Neural cell (in vitro differentiated cells): ENCODE results near the gene MYOG. TPM values are rescaled to one million over a fixed set of nuclear protein-coding genes. Genes with fewer than 3 reads are reported as not detected.

Source experiments
- H2AFZ ChIP-seq: fragments of 200-600, 300-800 bp; sonication (generic), shearing (Covaris generic); 2 replicates; pipeline ENCODE4 v1.6.0; 2014; ENCODE audit warnings: low read depth, mild to moderate bottlenecking, antibody characterized with exemption, low read length, moderate library complexity
- H3F3A ChIP-seq: fragments of 200-600 bp; shearing (Covaris generic); 2 replicates; pipeline ENCODE4 v1.6.1; 2016; ENCODE audit warnings: mild to moderate bottlenecking, moderate library complexity, mixed read lengths, antibody characterized with exemption, low read length; ENCODE audit not compliant: insufficient read depth, poor library complexity, severe bottlenecking
- H3K27ac ChIP-seq: fragments of 200-600, 300-800 bp; sonication (generic), shearing (Covaris generic); 2 replicates; pipeline ENCODE4 v1.5.1; 2014; ENCODE audit warnings: mild to moderate bottlenecking, low read length, moderate library complexity
- H3K27me3 ChIP-seq: fragments of 300-800, 200-600 bp; sonication (generic), shearing (Covaris generic); 2 replicates; pipeline ENCODE4 v1.6.0; 2014; ENCODE audit warnings: mild to moderate bottlenecking, low read depth, low read length, moderate library complexity; ENCODE audit not compliant: insufficient read depth
- H3K36me3 ChIP-seq: fragments of 300-800, 200-600 bp; sonication (generic), shearing (Covaris generic); 2 replicates; pipeline ENCODE4 v1.5.1; 2014; ENCODE audit warnings: mild to moderate bottlenecking, antibody characterized with exemption, low read length, moderate library complexity; ENCODE audit not compliant: insufficient read depth
- H3K4me2 ChIP-seq: fragments of 300-800, 200-600 bp; sonication (generic), shearing (Covaris generic); 2 replicates; pipeline ENCODE4 v1.6.0; 2014; ENCODE audit warnings: mild to moderate bottlenecking, low read length
- H3K4me3 ChIP-seq: fragments of 300-800, 200-600 bp; sonication (generic), shearing (Covaris generic); 2 replicates; pipeline ENCODE4 v1.5.1; 2014; ENCODE audit warnings: mild to moderate bottlenecking, low read length, moderate library complexity
- H3K79me2 ChIP-seq: fragments of 200-600 bp; shearing (Covaris generic); replicated peaks from 2 replicates; pipeline ENCODE4 v1.6.0; 2014; ENCODE audit warnings: mild to moderate bottlenecking, low read length, moderate library complexity; ENCODE audit not compliant: insufficient read depth
- H3K9ac ChIP-seq: fragments of 300-800, 200-600 bp; sonication (generic), shearing (Covaris generic); 2 replicates; pipeline ENCODE4 v1.6.1; 2016; ENCODE audit warnings: mild to moderate bottlenecking, low read length, mixed read lengths
- H3K9me2 ChIP-seq: fragments of 200-600 bp; shearing (Covaris generic); 2 replicates; pipeline ENCODE4 v1.6.1; 2016; ENCODE audit warnings: mild to moderate bottlenecking, low read length, mixed read lengths; ENCODE audit not compliant: insufficient read depth
- H3K9me3 ChIP-seq: fragments of 200-600, 300-800 bp; sonication (generic), shearing (Covaris generic); 2 replicates; pipeline ENCODE4 v1.6.1; 2016; ENCODE audit warnings: mild to moderate bottlenecking, mixed run types, low read length, moderate library complexity, mixed read lengths
- H4K20me1 ChIP-seq: fragments of 200-600 bp; shearing (Covaris generic); 2 replicates; pipeline ENCODE4 v1.6.1; 2016; ENCODE audit warnings: mild to moderate bottlenecking, mixed run types; ENCODE audit not compliant: insufficient read depth
- CTCF ChIP-seq: fragments of 450-650 bp; IDR thresholded peaks from 2 replicates; pipeline ENCODE4 v1.5.1; 2014; ENCODE audit warnings: antibody characterized with exemption, mild to moderate bottlenecking, moderate library complexity; ENCODE audit not compliant: poor library complexity, severe bottlenecking
- EP300 ChIP-seq: fragments of 450-650 bp; conservative IDR thresholded peaks from 2 replicates; pipeline ENCODE4 v1.6.1; 2014; ENCODE audit warnings: antibody characterized with exemption, mild to moderate bottlenecking, moderate library complexity; ENCODE audit not compliant: poor library complexity, severe bottlenecking
- EZH2 ChIP-seq: fragments of 200-600, 300-800 bp; shearing (Covaris generic), sonication (generic); IDR thresholded peaks from 2 replicates; pipeline ENCODE4 v1.6.1; 2014; ENCODE audit warnings: antibody characterized with exemption, low read length, borderline replicate concordance, mild to moderate bottlenecking; ENCODE audit not compliant: insufficient read depth, poor library complexity, severe bottlenecking
- MXI1 ChIP-seq: fragments of 450-650 bp; conservative IDR thresholded peaks from 2 replicates; pipeline ENCODE4 v1.6.1; 2014; ENCODE audit warnings: antibody characterized with exemption, mild to moderate bottlenecking; ENCODE audit not compliant: poor library complexity, severe bottlenecking
- POLR2AphosphoS5 ChIP-seq: IDR thresholded peaks from 2 replicates; pipeline ENCODE4 v1.6.1; 2012
- RAD21 ChIP-seq: fragments of 450-650 bp; conservative IDR thresholded peaks from 2 replicates; pipeline ENCODE4 v1.6.1; 2014; ENCODE audit warnings: antibody characterized with exemption, mild to moderate bottlenecking, moderate library complexity
- REST ChIP-seq: IDR thresholded peaks from 2 replicates; pipeline ENCODE4 v1.6.1; 2012; ENCODE audit warnings: borderline replicate concordance
- SMC3 ChIP-seq: fragments of 450-650 bp; conservative IDR thresholded peaks from 2 replicates; pipeline ENCODE4 v1.6.1; 2014; ENCODE audit warnings: antibody characterized with exemption, mild to moderate bottlenecking, moderate library complexity; ENCODE audit not compliant: poor library complexity
- TAF1 ChIP-seq: IDR thresholded peaks from 2 replicates; pipeline ENCODE4 v1.6.1; 2012; ENCODE audit warnings: low read depth
- polyA plus RNA-seq: library from polyadenylated mRNA; depleted of rRNA; stranded (reverse); fragments of >200 nt; gene quantifications from 2 replicates; pipeline ENCODE4 v1.2.3, GENCODE V29; 2014

MYOG gene
- polyA plus RNA-seq, 1 donor from 2014 or later: not detected

- Histone ChIP-seq H3F3A (no peaks in the 10 kb centered on the region), H3K4me3 (peak overlapping the region; percentile 74), H2AFZ (no peak overlapping the region), H3K4me2 (no peak overlapping the region), H3K9me2 (no peaks in the 10 kb centered on the region), H3K27ac (no peak overlapping the region), H3K36me3 (no peaks in the 10 kb centered on the region), H4K20me1 (no peaks in the 10 kb centered on the region), H3K9me3 (no peaks in the 10 kb centered on the region), H3K79me2 (no peaks in the 10 kb centered on the region), H3K27me3 (peaks cover 23% of the 10 kb centered on the region), H3K9ac (no peak overlapping the region)
- TF ChIP-seq REST (no peak), SMC3 (no peak), POLR2AphosphoS5 (no peak), CTCF (no peak), EP300 (no peak), MXI1 (no peak), RAD21 (no peak), TAF1 (no peak), EZH2 (no peak)
Observed at GRCh38 chr1:203129501-203130231, 43.9 kb upstream of the MYOG start.

- H3K4me3 ChIP-seq: peak overlapping the region; percentile 74
- H3K27me3 ChIP-seq: peaks cover 28% of the 10 kb centered on the region
- no peak overlapping the region for H3K27ac ChIP-seq
- H3K4me2 ChIP-seq: peak overlapping the region; percentile 56
- no peaks in the 10 kb centered on the region for H3K79me2 ChIP-seq
- no peak overlapping the region for H2AFZ ChIP-seq
- no peaks in the 10 kb centered on the region for H3K36me3 ChIP-seq
- no peaks in the 10 kb centered on the region for H3F3A ChIP-seq
- H4K20me1 ChIP-seq: no peaks in the 10 kb centered on the region
- TF ChIP-seq MXI1: no peak
- TF ChIP-seq EP300: no peak
- TF ChIP-seq POLR2AphosphoS5: no peak
- TF ChIP-seq RAD21: no peak
- TF ChIP-seq EZH2: no peak
- TF ChIP-seq SMC3: no peak
- no peak for TF ChIP-seq CTCF
- TF ChIP-seq TAF1: no peak
- TF ChIP-seq REST: no peak
- no peaks in the 10 kb centered on the region for H3K9me3 ChIP-seq
- H3K9me2 ChIP-seq: no peaks in the 10 kb centered on the region
- H3K9ac ChIP-seq: peak overlapping the region; percentile 67
Observed at GRCh38 chr1:203128716-203129500, 43.1 kb upstream of the MYOG start.
